GM19193 (cell line): ENCODE measurements around the gene LRCH4.
A peak's percentile ranks its signal among the peaks of the same experiment; 100 is the strongest.

ENCODE experiments used
- POLR2A ChIP-seq: IDR thresholded peaks from 4 replicates; pipeline ENCODE4 v1.6.1; 2011; ENCODE audit not compliant: insufficient read depth, insufficient read length; ENCODE audit errors: extremely low read depth

Gene LRCH4

DNA sequence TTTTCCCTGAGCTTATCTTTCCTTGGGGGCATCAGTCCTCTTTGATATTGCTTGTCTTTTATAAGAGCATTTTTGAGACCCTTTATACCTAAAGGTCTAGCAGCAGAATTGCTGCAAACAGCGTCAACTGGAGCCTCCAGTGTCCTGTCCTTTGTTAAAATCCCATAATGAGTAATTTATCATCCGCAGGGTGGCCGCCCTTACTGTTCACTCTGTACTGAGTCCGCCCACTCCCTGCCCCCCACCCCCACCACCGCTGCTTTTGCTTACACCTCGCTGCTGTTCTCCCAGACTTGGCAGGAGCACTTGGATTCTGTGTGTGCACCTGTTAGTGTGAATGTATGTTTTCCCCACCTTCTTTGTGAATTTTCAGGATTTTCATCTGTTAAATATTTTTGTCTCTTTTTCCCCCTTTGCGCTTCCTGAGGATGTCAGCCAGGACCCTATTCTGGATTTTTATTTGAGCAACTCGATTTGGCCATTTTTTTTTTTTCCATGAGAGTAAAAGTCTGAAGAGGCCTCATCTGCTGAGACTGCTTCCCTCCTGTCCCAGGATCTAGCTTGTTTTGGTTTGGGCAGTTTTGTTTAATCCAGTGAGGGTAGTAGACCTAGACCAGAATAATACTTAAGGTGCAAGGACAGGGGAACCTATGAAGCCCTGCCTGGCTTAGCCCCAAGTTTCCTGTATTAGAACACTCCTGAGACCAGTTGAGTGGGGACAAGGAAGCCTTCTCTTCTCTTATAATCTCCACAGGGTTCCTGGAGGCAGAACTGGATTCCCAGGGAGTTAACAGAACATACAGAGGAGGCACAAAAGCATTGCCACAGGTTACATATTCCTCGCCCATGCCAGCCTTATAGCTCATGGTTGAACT lies 38.8 kb downstream of the LRCH4 start:
- TF ChIP-seq POLR2A, result no peak

DNA sequence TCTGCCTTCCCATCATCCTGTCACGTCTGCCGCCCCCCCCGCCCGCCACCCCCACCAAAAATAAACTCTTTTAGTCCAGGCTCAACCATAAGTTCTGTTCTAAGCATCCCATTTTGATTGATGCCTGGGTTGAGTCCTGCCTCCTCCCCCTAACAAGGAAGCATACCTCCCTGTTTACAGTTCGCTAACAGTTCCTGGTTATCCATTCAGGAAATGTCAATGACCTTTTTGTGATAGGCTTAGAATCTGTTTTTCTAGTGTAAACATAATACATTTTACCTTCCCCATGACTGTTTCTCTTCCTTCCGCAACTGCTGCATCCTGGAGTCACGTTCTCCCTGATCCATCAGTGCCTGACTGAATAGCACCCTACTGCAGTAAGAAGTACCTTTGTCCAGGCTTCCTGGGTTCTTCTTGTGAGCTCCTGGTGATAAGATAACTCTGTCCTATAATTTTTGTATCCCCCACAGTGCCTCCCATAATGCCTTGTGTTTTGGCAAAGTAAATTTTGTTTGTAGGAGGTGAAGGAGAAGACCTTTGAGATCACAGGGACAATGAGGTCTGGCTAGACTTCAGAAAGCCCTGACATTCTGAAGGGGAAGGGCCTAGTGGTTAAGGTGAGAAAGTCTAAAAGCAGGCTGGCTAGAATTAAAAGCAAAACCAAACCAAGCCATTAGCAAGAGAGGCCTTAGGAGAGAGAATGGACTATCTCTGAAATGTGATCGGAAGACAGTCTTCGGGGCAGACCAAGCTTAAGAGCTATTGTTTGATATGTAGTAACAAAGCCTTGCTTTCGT lies 39.6 kb downstream of the LRCH4 start:
- no peak for TF ChIP-seq POLR2A

GRCh38 chr7:100545360-100546128 lies 40.4 kb downstream of the LRCH4 start:
- peak; percentile 52 for TF ChIP-seq POLR2A

GRCh38 chr7:100544967-100545359 lies 41.0 kb downstream of the LRCH4 start:
- no peak for TF ChIP-seq POLR2A

- TF ChIP-seq POLR2A, result no peak
Observed at GRCh38 chr7:100544386-100544785, 41.5 kb downstream of the LRCH4 start.

DNA sequence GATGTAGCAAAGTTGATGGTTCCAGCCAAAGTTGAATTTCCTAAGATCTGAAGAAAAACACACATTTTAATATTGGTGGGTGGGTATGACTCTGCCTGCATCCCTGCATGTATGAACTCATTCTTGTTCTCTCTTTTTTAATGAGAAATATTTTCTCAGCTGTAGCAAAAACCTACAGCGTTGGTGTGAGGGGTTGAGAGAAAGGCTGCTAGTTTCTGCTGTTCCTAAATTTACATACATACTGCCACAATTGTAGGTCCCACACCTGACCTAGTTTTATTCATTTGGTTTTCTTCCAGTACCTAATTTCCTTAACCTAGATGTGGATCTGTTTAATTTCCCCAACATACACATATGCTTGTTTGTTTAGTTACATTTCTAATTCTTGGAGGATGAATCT lies 42.3 kb downstream of the LRCH4 start:
- TF ChIP-seq POLR2A, result no peak

GRCh38 chr7:100540073-100540723 lies 45.7 kb downstream of the LRCH4 start:
- TF ChIP-seq POLR2A, result no peak

GRCh38 chr7:100539436-100540006 lies 46.4 kb downstream of the LRCH4 start:
- TF ChIP-seq POLR2A, result no peak

DNA sequence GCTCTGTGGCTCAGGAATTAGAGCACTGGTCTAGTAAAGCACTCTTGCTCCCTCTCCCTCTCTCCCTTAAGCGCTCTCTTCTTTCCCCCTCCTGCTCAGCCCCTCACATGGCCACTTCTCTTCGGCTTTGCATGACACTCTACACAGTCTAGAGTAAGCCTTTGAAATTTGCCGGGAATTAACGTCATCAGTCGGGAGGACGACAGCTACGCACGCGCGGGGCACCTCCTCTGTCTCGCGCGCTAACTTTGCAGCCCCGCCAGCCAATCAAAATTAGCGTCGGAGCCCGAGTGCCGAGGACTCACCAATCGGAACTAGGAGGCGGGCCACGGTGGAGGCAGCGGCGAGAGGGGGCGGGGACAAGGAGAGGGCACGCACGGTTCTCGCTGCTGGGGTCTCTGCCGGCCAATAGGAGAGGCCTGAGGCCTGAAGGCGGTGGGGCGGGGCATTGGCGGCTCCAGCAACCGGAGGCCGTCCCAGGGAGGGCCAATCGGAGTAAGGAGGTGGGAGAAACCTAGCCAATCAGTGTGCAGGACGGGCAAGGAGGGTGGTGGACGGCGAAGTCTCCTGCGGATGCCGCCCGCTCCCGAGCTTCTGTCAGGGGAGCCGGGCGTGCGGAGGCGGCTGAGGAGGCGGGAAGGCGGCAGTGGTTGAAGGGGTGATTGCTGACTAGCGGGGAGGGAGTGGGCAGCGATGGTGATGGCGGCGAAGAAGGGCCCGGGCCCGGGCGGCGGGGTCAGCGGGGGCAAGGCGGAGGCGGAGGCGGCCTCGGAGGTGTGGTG lies 47.1 kb downstream of the LRCH4 start, which contains the start of gene AGFG2:
Gene AGFG2, plus strand, starts transcription at position 550 of the 782 bp plus-strand sequence. Its CDS starts 144 bp downstream, at position 694.
- peak; percentile 75 for TF ChIP-seq POLR2A

DNA sequence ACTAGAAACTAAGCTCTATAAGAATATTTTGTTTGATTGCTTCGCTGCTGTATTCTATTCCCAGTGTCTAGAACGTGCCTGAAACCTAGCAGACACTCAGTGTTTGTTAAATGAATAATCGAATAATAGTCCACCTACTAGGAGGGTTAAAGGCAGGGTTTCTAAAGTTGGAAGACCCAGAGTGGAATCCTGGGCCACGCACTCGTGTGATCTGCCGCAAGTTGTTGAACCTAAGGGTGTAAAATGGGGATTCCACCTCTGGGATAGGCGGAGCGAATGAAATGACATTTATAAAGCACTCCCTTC lies 47.6 kb downstream of the LRCH4 start:
- TF ChIP-seq POLR2A, result no peak

- no peak for TF ChIP-seq POLR2A
Observed at GRCh38 chr7:100532165-100533022, 53.5 kb downstream of the LRCH4 start.
